Endothelial cell (in vitro differentiated cells): Measurements from ENCODE around the gene HSF5. TPM values are rescaled to one million over a fixed set of nuclear protein-coding genes. Genes with fewer than 3 reads are reported as not detected.

Source experiments
- DNase-seq: peaks from one replicate; pipeline ENCODE4 v3.0.0; 2021; ENCODE audit warnings: low spot score
- H3K27ac Mint-ChIP-seq: one replicate; pipeline ENCODE4 v1.8.0; 2021; ENCODE audit warnings: mixed read lengths, inconsistent platforms; ENCODE audit not compliant: unreplicated experiment
- H3K27me3 Mint-ChIP-seq: one replicate; pipeline ENCODE4 v1.8.0; 2021; ENCODE audit warnings: mild to moderate bottlenecking, moderate library complexity, mixed read lengths, inconsistent platforms; ENCODE audit not compliant: unreplicated experiment
- H3K36me3 Mint-ChIP-seq: one replicate; pipeline ENCODE4 v1.8.0; 2021; ENCODE audit warnings: mild to moderate bottlenecking, low read depth, mixed read lengths, inconsistent platforms; ENCODE audit not compliant: unreplicated experiment
- H3K4me1 Mint-ChIP-seq: one replicate; pipeline ENCODE4 v1.8.0; 2021; ENCODE audit warnings: mild to moderate bottlenecking, mixed read lengths, inconsistent platforms; ENCODE audit not compliant: unreplicated experiment
- H3K4me3 Mint-ChIP-seq: one replicate; pipeline ENCODE4 v1.8.0; 2021; ENCODE audit warnings: mild to moderate bottlenecking, mixed read lengths, inconsistent platforms; ENCODE audit not compliant: unreplicated experiment
- H3K9me3 Mint-ChIP-seq: one replicate; pipeline ENCODE4 v1.8.0; 2021; ENCODE audit warnings: mixed read lengths, inconsistent platforms; ENCODE audit not compliant: unreplicated experiment
- CTCF ChIP-seq: fragments of 200-600 bp; sonication (generic); IDR thresholded peaks from one replicate; pipeline ENCODE4 v1.5.0; 2021; ENCODE audit warnings: antibody characterized with exemption; ENCODE audit not compliant: unreplicated experiment
- total RNA-seq: library from RNA; stranded (reverse); fragmentation: NEBNext Ultra II Directional; extraction: Animal tissue kit (Norgen Biotek cat#: 25700); gene quantifications from one replicate; pipeline ENCODE4 v1.2.1, GENCODE V29; 2021; ENCODE audit not compliant: unreplicated experiment

HSF5 gene
- total RNA-seq, 1 donor from 2014 or later, result 0.10 TPM

- H3K9me3 Mint-ChIP-seq, result no peaks in the 10 kb centered on the region
- peaks cover 8% of the 10 kb centered on the region for H3K27me3 Mint-ChIP-seq
- DNase-seq, result peak; percentile 98
- H3K27ac Mint-ChIP-seq, result peak overlapping the region; percentile 96
- peaks cover 1% of the 10 kb centered on the region for H3K36me3 Mint-ChIP-seq
- H3K4me1 Mint-ChIP-seq, result peaks cover 21% of the 10 kb centered on the region
- TF ChIP-seq CTCF, result no peak
- H3K4me3 Mint-ChIP-seq, result peak overlapping the region; percentile 96
Measured at GRCh38 chr17:58517928-58518609, 29.9 kb upstream of the HSF5 start.

DNA sequence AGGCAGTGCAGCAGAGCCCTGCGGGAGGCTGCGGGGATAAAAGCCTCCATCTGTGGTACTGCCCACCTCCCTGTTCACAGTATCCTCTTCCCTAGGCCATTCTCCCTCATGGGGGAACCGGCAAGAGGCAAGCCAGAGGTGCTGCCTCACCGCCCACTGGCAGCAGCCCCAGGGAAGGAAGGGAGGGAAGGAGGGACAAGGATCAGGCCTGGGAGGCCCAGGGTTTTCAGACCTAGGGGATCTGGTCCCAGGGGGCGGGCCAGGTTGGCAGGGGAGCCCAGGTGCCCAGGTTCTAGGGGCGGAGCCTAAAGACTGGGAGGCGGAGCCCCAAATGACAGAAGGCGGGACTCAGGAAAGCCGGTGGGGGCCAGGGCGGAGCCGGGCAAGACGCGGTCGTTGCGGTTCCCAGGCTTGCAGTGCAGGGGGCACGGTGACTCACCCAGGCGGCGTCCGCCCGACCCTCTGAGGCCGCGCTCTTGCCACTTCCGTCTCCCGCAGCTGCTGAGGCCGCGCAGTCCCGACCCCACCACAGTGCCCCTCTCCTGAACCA lies 29.2 kb upstream of the HSF5 start:
- peak overlapping the region; percentile 96 for H3K4me3 Mint-ChIP-seq
- peaks cover 10% of the 10 kb centered on the region for H3K27me3 Mint-ChIP-seq
- H3K4me1 Mint-ChIP-seq, result peaks cover 21% of the 10 kb centered on the region
- DNase-seq, result no peak
- no peaks in the 10 kb centered on the region for H3K9me3 Mint-ChIP-seq
- H3K27ac Mint-ChIP-seq, result peak overlapping the region; percentile 95
- TF ChIP-seq CTCF, result no peak
- peaks cover 4% of the 10 kb centered on the region for H3K36me3 Mint-ChIP-seq

GRCh38 chr17:58516644-58517377 lies 28.6 kb upstream of the HSF5 start:
- H3K36me3 Mint-ChIP-seq, result peaks cover 4% of the 10 kb centered on the region
- peaks cover 21% of the 10 kb centered on the region for H3K4me1 Mint-ChIP-seq
- no peaks in the 10 kb centered on the region for H3K9me3 Mint-ChIP-seq
- peak overlapping the region; percentile 83 for H3K4me3 Mint-ChIP-seq
- TF ChIP-seq CTCF, result no peak
- DNase-seq, result no peak
- H3K27me3 Mint-ChIP-seq, result peaks cover 10% of the 10 kb centered on the region
- H3K27ac Mint-ChIP-seq, result no peak overlapping the region

DNA sequence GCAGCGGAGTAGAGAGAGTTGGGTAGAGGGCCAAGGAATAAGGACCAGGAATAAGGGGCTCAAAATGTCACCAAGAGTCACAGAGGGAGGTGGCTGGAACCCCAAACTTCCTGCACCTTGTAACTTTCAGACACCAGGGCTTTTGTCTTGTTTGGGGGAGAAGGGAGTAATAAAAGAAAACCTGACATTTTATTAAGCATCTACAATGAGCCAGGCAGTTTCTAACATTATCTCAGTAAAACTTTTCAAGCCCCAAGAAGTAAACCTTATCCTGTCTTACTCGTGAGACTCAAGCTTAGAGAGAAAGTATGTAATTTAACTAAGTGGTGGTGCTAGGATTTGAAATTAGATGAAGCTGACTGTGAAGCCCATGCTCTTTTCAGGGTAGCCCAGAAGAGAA lies 27.1 kb upstream of the HSF5 start:
- Mint-ChIP-seq H3K9me3 (no peaks in the 10 kb centered on the region), H3K4me1 (peaks cover 21% of the 10 kb centered on the region), H3K27me3 (peaks cover 13% of the 10 kb centered on the region), H3K27ac (no peak overlapping the region), H3K4me3 (peak overlapping the region; percentile 86), H3K36me3 (peaks cover 17% of the 10 kb centered on the region)
- no peak for DNase-seq
- no peak for TF ChIP-seq CTCF

- Mint-ChIP-seq H3K4me3 (peak overlapping the region; percentile 86), H3K9me3 (no peaks in the 10 kb centered on the region), H3K36me3 (peaks cover 22% of the 10 kb centered on the region), H3K4me1 (peaks cover 21% of the 10 kb centered on the region), H3K27me3 (peaks cover 13% of the 10 kb centered on the region), H3K27ac (peak overlapping the region; percentile 21)
- no peak for DNase-seq
- no peak for TF ChIP-seq CTCF
Measured at GRCh38 chr17:58514770-58515157, 26.6 kb upstream of the HSF5 start.
